K562 (cell line): ENCODE measurements around the gene NADK. TPM values are rescaled to one million over a fixed set of nuclear protein-coding genes. Genes with fewer than 3 reads are reported as not detected.

ENCODE experiments used
- CEBPB ChIP-seq: fragments of 450-650 bp; IDR thresholded peaks from 2 replicates; pipeline ENCODE4 v1.6.1; 2016; ENCODE audit warnings: missing genetic modification characterization, missing compliant biosample characterization
- CEBPG ChIP-seq, 3 experiments: fragments of 200-800 bp in 1 of 3; sonication (Bioruptor generic) in 1 of 3; sonication (generic) in 1 of 3; formaldehyde crosslinking in 1 of 3; IDR thresholded peaks in 2 of 3; conservative IDR thresholded peaks in 1 of 3; 2 replicates each; pipeline versions ENCODE4 v1.6.1 to v1.8.0; 2016 to 2022; ENCODE audit warnings: missing compliant biosample characterization in 2 of 3, missing genetic modification characterization in 2 of 3, mild to moderate bottlenecking in 1 of 3, missing genetic modification reagents in 1 of 3
- CHCHD3 ChIP-seq: fragments of 250-450 bp; sonication (Bioruptor Pico); IDR thresholded peaks from 2 replicates; pipeline ENCODE4 v2.1.2; 2022; ENCODE audit warnings: mild to moderate bottlenecking
- CREB1 ChIP-seq, 2 experiments: sonication (generic) in 1 of 2; formaldehyde crosslinking in 1 of 2; IDR thresholded peaks; 2 replicates each; pipeline versions ENCODE4 v1.6.1 to v1.8.0; 2012 to 2022; ENCODE audit warnings: inconsistent platforms in 1 of 2, mild to moderate bottlenecking in 1 of 2, missing genetic modification reagents in 1 of 2, moderate library complexity in 1 of 2
- CTBP1 ChIP-seq: fragments of 450-650 bp; IDR thresholded peaks from 2 replicates; pipeline ENCODE4 v1.6.1; 2016; ENCODE audit warnings: borderline replicate concordance
- EGR1 ChIP-seq: fragments of 450-650 bp; conservative IDR thresholded peaks from 2 replicates; pipeline ENCODE4 v1.6.1; 2017; ENCODE audit warnings: mild to moderate bottlenecking
- ELF4 ChIP-seq: fragments of 450-650 bp; formaldehyde crosslinking; IDR thresholded peaks from 2 replicates; pipeline ENCODE4 v1.4.0; 2022; ENCODE audit warnings: missing genetic modification characterization
- EZH2 ChIP-seq: IDR thresholded peaks from 2 replicates; pipeline ENCODE4 v1.6.1; 2012; ENCODE audit warnings: low read depth, mild to moderate bottlenecking, inconsistent platforms, low read length, borderline replicate concordance
- FOXK1 ChIP-seq: sonication (generic); formaldehyde crosslinking; IDR thresholded peaks from 2 replicates; pipeline ENCODE4 v1.8.0; 2022; ENCODE audit warnings: missing genetic modification reagents, mild to moderate bottlenecking, borderline replicate concordance
- HOXB6 ChIP-seq: fragments of 250-450 bp; sonication (Bioruptor Pico); IDR thresholded peaks from 2 replicates; pipeline ENCODE4 v1.5.1; 2022; ENCODE audit warnings: mild to moderate bottlenecking, borderline replicate concordance
- JUN ChIP-seq, 2 experiments: sonication (generic) in 1 of 2; formaldehyde crosslinking in 1 of 2; IDR thresholded peaks; 2 replicates each; pipeline versions ENCODE4 v1.6.1 to v1.8.0; 2012 to 2022; ENCODE audit warnings: borderline replicate concordance in 2 of 2, mild to moderate bottlenecking in 2 of 2, improper control_type of control experiment in 1 of 2, low read depth in 1 of 2, low read length in 1 of 2, missing genetic modification reagents in 1 of 2
- KAT7 ChIP-seq: sonication (generic); formaldehyde crosslinking; IDR thresholded peaks from 2 replicates; pipeline ENCODE4 v1.8.0; 2022; ENCODE audit warnings: missing genetic modification reagents, mild to moderate bottlenecking, borderline replicate concordance
- KDM4B ChIP-seq, 2 experiments: fragments of 450-650 bp in 1 of 2; sonication (generic) in 1 of 2; IDR thresholded peaks; 2 replicates each; pipeline ENCODE4 v1.6.1; 2016 to 2017; ENCODE audit warnings: borderline replicate concordance in 2 of 2, antibody characterized with exemption in 1 of 2, low read depth in 1 of 2, mild to moderate bottlenecking in 1 of 2
- KLF6 ChIP-seq: fragments of 250-450 bp; sonication (Bioruptor Pico); IDR thresholded peaks from 2 replicates; pipeline ENCODE4 v1.4.0; 2020; ENCODE audit warnings: mild to moderate bottlenecking, moderate library complexity, borderline replicate concordance
- L3MBTL2 ChIP-seq: fragments of 450-650 bp; IDR thresholded peaks from 2 replicates; pipeline ENCODE4 v1.6.1; 2016; ENCODE audit warnings: mild to moderate bottlenecking, moderate library complexity
- MIER1 ChIP-seq: fragments of 450-650 bp; IDR thresholded peaks from 2 replicates; pipeline ENCODE4 v1.6.1; 2016; ENCODE audit warnings: antibody characterized with exemption, mild to moderate bottlenecking, low read depth
- NR2C2 ChIP-seq, 2 experiments: fragments of 200-800 bp in 1 of 2; sonication (Bioruptor generic) in 1 of 2; sonication (generic) in 1 of 2; formaldehyde crosslinking in 1 of 2; IDR thresholded peaks; 2 replicates each; pipeline versions ENCODE4 v1.6.1 to v1.8.0; 2016 to 2022; ENCODE audit warnings: mild to moderate bottlenecking in 1 of 2, missing compliant biosample characterization in 1 of 2, missing genetic modification characterization in 1 of 2, missing genetic modification reagents in 1 of 2
- PCBP2 ChIP-seq: fragments of 200-400 bp; formaldehyde crosslinking; IDR thresholded peaks from 2 replicates; pipeline ENCODE4 v1.6.1; 2018; ENCODE audit warnings: low read length, low read depth, mild to moderate bottlenecking, moderate library complexity; ENCODE audit not compliant: poor library complexity, severe bottlenecking
- PHF8 ChIP-seq: fragments of 200-600 bp; sonication (generic); IDR thresholded peaks from 2 replicates; pipeline ENCODE4 v1.6.1; 2012; ENCODE audit warnings: mixed run types, mild to moderate bottlenecking, inconsistent platforms, low read length, moderate library complexity, borderline replicate concordance
- RBM25 ChIP-seq: fragments of 200-400 bp; formaldehyde crosslinking; IDR thresholded peaks from 2 replicates; pipeline ENCODE4 v1.6.1; 2018; ENCODE audit warnings: low read length, low read depth, moderate library complexity; ENCODE audit not compliant: severe bottlenecking
- RFX7 ChIP-seq: fragments of 250-450 bp; sonication (Bioruptor Pico); IDR thresholded peaks from 2 replicates; pipeline ENCODE4 v1.5.1; 2021; ENCODE audit warnings: mild to moderate bottlenecking
- SOX6 ChIP-seq: fragments of 450-650 bp; IDR thresholded peaks from 2 replicates; pipeline ENCODE4 v1.6.1; 2014; ENCODE audit warnings: mild to moderate bottlenecking
- ZNF3 ChIP-seq: fragments of 250-450 bp; sonication (Bioruptor Pico); IDR thresholded peaks from 2 replicates; pipeline ENCODE4 v1.5.0; 2021; ENCODE audit warnings: mild to moderate bottlenecking, moderate library complexity
- polyA plus RNA-seq, 8 experiments: library from polyadenylated mRNA; depleted of rRNA in 4 of 8; stranded (reverse) in 5 of 8; unstranded in 3 of 8; fragments of >200 nt; fragmentation: Nextera tagmentation in 2 of 8; fragmentation: Illumina TruSeq in 1 of 8; extraction: Ambion mirVana in 2 of 8; extraction: Trizol in 1 of 8; gene quantifications; 2 replicates each; pipeline versions ENCODE4 v1.2.1 to v1.2.3, GENCODE V29; 2011 to 2014; ENCODE audit warnings: inconsistent platforms in 1 of 8, missing spikeins in 1 of 8
- total RNA-seq, 7 experiments: library from RNA; depleted of rRNA in 6 of 7; stranded (reverse); fragments of >200 nt in 6 of 7; fragmentation: Illumina TruSeq in 2 of 7; extraction: Trizol in 2 of 7; gene quantifications; 2 replicates each; pipeline versions ENCODE4 v1.2.1 to v1.2.3, GENCODE V29; 2011 to 2021; ENCODE audit warnings: low replicate concordance in 1 of 7
- TF ChIP-seq, protein P1 (sequence below): fragments of 450-650 bp; IDR thresholded peaks from 2 replicates; pipeline ENCODE4 v1.6.1; 2016; ENCODE audit warnings: missing biosample characterization, missing genetic modification characterization
- TF ChIP-seq, protein P2 (sequence below): sonication (generic); formaldehyde crosslinking; IDR thresholded peaks from 2 replicates; pipeline ENCODE4 v1.8.1; 2023; ENCODE audit warnings: mild to moderate bottlenecking, missing genetic modification reagents

Gene NADK
- total and polyA plus RNA-seq, 9 of the 15 experiments (the other 6 are each of a cell fraction or from before 2014, with no cell fraction given), result 1.5 to 135 (median 75.1) TPM

GRCh38 chr1:1748686-1749321, 29.5 kb downstream of the NADK start (continued):
- TF ChIP-seq EGR1 (peak; percentile 56), CEBPB (tag) (peak; percentile 77), ZNF3 (CRISPR knock-in tag) (no peak), KLF6 (CRISPR knock-in tag) (no peak), NR2C2 (CRISPR knock-in tag; IDR thresholded peaks at IDR 0.05) (no peak), NR2C2 (tag; IDR thresholded peaks at IDR 0.05) (no peak), ELF4 (CRISPR knock-in tag) (no peak), EZH2 (no peak), CHCHD3 (CRISPR knock-in tag) (no peak), JUN (IDR thresholded peaks at IDR 0.05; ENCODE audit: borderline replicate concordance, low read depth, low read length) (no peak), JUN (CRISPR knock-in tag; IDR thresholded peaks at IDR 0.05; ENCODE audit: borderline replicate concordance) (no peak), PCBP2 (no peak), MIER1 (no peak), KDM4B (IDR thresholded peaks at IDR 0.05; ENCODE audit: borderline replicate concordance in 2 of 2, low read depth in 1 of 2) (no peak), L3MBTL2 (no peak), FOXK1 (CRISPR knock-in tag) (no peak), CREB1 (IDR thresholded peaks at IDR 0.05) (no peak), CREB1 (CRISPR knock-in tag; IDR thresholded peaks at IDR 0.05) (no peak), PHF8 (no peak), CEBPG (CRISPR knock-in tag; IDR thresholded peaks at IDR 0.05) (0 out of 2 replicates have a peak, but pooled peaks have one; percentile 26), CEBPG (tag; conservative IDR thresholded peaks at IDR 0.05 in 1 of 2, IDR thresholded peaks at IDR 0.05 in 1 of 2) (no peak), SOX6 (no peak), RFX7 (CRISPR knock-in tag) (no peak), HOXB6 (CRISPR knock-in tag) (no peak), CTBP1 (peak; percentile 30; the same call in 1 of the 2 replicates), KAT7 (CRISPR knock-in tag) (no peak), RBM25 (no peak)
- TF ChIP-seq, protein P1, sequence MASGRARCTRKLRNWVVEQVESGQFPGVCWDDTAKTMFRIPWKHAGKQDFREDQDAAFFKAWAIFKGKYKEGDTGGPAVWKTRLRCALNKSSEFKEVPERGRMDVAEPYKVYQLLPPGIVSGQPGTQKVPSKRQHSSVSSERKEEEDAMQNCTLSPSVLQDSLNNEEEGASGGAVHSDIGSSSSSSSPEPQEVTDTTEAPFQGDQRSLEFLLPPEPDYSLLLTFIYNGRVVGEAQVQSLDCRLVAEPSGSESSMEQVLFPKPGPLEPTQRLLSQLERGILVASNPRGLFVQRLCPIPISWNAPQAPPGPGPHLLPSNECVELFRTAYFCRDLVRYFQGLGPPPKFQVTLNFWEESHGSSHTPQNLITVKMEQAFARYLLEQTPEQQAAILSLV, result no peak
- TF ChIP-seq, protein P2, sequence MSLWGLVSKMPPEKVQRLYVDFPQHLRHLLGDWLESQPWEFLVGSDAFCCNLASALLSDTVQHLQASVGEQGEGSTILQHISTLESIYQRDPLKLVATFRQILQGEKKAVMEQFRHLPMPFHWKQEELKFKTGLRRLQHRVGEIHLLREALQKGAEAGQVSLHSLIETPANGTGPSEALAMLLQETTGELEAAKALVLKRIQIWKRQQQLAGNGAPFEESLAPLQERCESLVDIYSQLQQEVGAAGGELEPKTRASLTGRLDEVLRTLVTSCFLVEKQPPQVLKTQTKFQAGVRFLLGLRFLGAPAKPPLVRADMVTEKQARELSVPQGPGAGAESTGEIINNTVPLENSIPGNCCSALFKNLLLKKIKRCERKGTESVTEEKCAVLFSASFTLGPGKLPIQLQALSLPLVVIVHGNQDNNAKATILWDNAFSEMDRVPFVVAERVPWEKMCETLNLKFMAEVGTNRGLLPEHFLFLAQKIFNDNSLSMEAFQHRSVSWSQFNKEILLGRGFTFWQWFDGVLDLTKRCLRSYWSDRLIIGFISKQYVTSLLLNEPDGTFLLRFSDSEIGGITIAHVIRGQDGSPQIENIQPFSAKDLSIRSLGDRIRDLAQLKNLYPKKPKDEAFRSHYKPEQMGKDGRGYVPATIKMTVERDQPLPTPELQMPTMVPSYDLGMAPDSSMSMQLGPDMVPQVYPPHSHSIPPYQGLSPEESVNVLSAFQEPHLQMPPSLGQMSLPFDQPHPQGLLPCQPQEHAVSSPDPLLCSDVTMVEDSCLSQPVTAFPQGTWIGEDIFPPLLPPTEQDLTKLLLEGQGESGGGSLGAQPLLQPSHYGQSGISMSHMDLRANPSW, result no peak
